GM23338 (cell line): Measurements from ENCODE around the gene GSTA2. TPM values are rescaled to one million over a fixed set of nuclear protein-coding genes. Genes with fewer than 3 reads are reported as not detected.
"Not testable (repeated sequence)": the region's sequence is repeated elsewhere in the genome, so short reads cannot be mapped to it uniquely, and the experiment has no call there.

Experiments used
- ATAC-seq: fragments of 200-7000 bp; cut with Tn5 transposase; 3 replicates; pipeline ENCODE4 v1.9.1; 2020
- DNase-seq: peaks from one replicate; pipeline ENCODE4 v3.0.0-alpha.2; 2015; ENCODE audit warnings: low spot score
- H2AFZ ChIP-seq: fragments of 200-600 bp; sonication (generic); 2 replicates; pipeline ENCODE4 v1.8.0; 2016; ENCODE audit warnings: antibody characterized with exemption, mild to moderate bottlenecking, moderate library complexity
- H3F3A ChIP-seq: fragments of 200-600 bp; sonication (generic); replicated peaks from 2 replicates; pipeline ENCODE4 v1.8.0; 2017; ENCODE audit warnings: antibody characterized with exemption, mixed run types, low read depth
- H3K27ac ChIP-seq: fragments of 200-600 bp; sonication (generic); 2 replicates; pipeline ENCODE4 v1.6.1; 2016; ENCODE audit warnings: low read depth
- H3K27me3 ChIP-seq: fragments of 200-600 bp; sonication (generic); 2 replicates; pipeline ENCODE4 v1.8.0; 2016; ENCODE audit warnings: mild to moderate bottlenecking, mixed run types, moderate library complexity; ENCODE audit not compliant: insufficient read depth
- H3K36me3 ChIP-seq: fragments of 200-600 bp; sonication (generic); 2 replicates; pipeline ENCODE4 v1.8.0; 2016; ENCODE audit warnings: mild to moderate bottlenecking; ENCODE audit not compliant: insufficient read depth
- H3K4me1 ChIP-seq: fragments of 200-600 bp; sonication (generic); 2 replicates; pipeline ENCODE4 v1.8.0; 2016; ENCODE audit warnings: mild to moderate bottlenecking, moderate library complexity; ENCODE audit not compliant: insufficient read depth
- H3K4me2 ChIP-seq: fragments of 200-600 bp; sonication (generic); 2 replicates; pipeline ENCODE4 v1.7.1; 2017; ENCODE audit warnings: mixed run types
- H3K4me3 ChIP-seq: fragments of 200-600 bp; sonication (generic); 2 replicates; pipeline ENCODE4 v1.6.1; 2016; ENCODE audit warnings: mixed run types
- H3K79me2 ChIP-seq: fragments of 200-600 bp; sonication (generic); replicated peaks from 2 replicates; pipeline ENCODE4 v1.8.0; 2017; ENCODE audit warnings: mild to moderate bottlenecking; ENCODE audit not compliant: insufficient read depth
- H3K9me2 ChIP-seq: fragments of 200-600 bp; sonication (generic); 2 replicates; pipeline ENCODE4 v1.8.0; 2017; ENCODE audit not compliant: insufficient read depth
- H4K20me1 ChIP-seq: fragments of 200-600 bp; sonication (generic); replicated peaks from 2 replicates; pipeline ENCODE4 v1.8.0; 2017; ENCODE audit warnings: mild to moderate bottlenecking; ENCODE audit not compliant: insufficient read depth
- H3K27ac Mint-ChIP-seq: 2 replicates; pipeline ENCODE4 v1.8.0; 2020; ENCODE audit warnings: inconsistent platforms, mild to moderate bottlenecking, moderate library complexity, mixed read lengths
- H3K27me3 Mint-ChIP-seq: 3 replicates; pipeline ENCODE4 v1.8.0; 2022; ENCODE audit warnings: low read depth, mild to moderate bottlenecking, moderate library complexity, mixed read lengths, inconsistent platforms; ENCODE audit not compliant: insufficient read depth, poor library complexity
- H3K36me3 Mint-ChIP-seq: 3 replicates; pipeline ENCODE4 v1.8.0; 2021; ENCODE audit warnings: low read depth, mild to moderate bottlenecking, inconsistent platforms, moderate library complexity, mixed read lengths
- H3K4me1 Mint-ChIP-seq: 3 replicates; pipeline ENCODE4 v1.8.0; 2020; ENCODE audit warnings: mild to moderate bottlenecking, inconsistent platforms, mixed read lengths
- H3K4me3 Mint-ChIP-seq: 3 replicates; pipeline ENCODE4 v1.8.0; 2021; ENCODE audit warnings: moderate library complexity, mild to moderate bottlenecking, inconsistent platforms, mixed read lengths
- H3K9me3 Mint-ChIP-seq: 3 replicates; pipeline ENCODE4 v1.8.0; 2020; ENCODE audit warnings: moderate library complexity, mild to moderate bottlenecking, inconsistent platforms, mixed read lengths
- CREB1 ChIP-seq: fragments of 250-450 bp; sonication (Bioruptor Pico); IDR thresholded peaks from 2 replicates; pipeline ENCODE4 v1.5.0; 2020; ENCODE audit warnings: low read depth, mild to moderate bottlenecking, moderate library complexity
- NANOG ChIP-seq: IDR thresholded peaks from 2 replicates; pipeline ENCODE4 v1.6.1; 2016; ENCODE audit warnings: antibody characterized with exemption, borderline replicate concordance
- ZNF114 ChIP-seq: fragments of 250-450 bp; sonication (Bioruptor Pico); IDR thresholded peaks from 2 replicates; pipeline ENCODE4 v1.5.0; 2020; ENCODE audit warnings: mild to moderate bottlenecking, moderate library complexity
- ZNF331 ChIP-seq: fragments of 250-450 bp; sonication (Bioruptor Pico); IDR thresholded peaks from 2 replicates; pipeline ENCODE4 v1.5.0; 2020; ENCODE audit warnings: low read depth, mild to moderate bottlenecking, moderate library complexity
- polyA plus RNA-seq: library from polyadenylated mRNA; unstranded; fragments of >200 nt; fragmentation: Nextera tagmentation; extraction: Ambion mirVana; gene quantifications from 2 replicates; pipeline ENCODE4 v1.2.1, GENCODE V29; 2016
- total RNA-seq: library from RNA; depleted of rRNA; stranded (reverse); fragments of >200 nt; shearing (Covaris generic); gene quantifications from 2 replicates; pipeline ENCODE4 v1.2.3, GENCODE V29; 2014
- TF ChIP-seq, protein P1 (sequence below): fragments of 250-450 bp; sonication (Bioruptor Pico); IDR thresholded peaks from 2 replicates; pipeline ENCODE4 v1.5.0; 2020; ENCODE audit warnings: mild to moderate bottlenecking, moderate library complexity
- TF ChIP-seq, protein P2 (sequence below): IDR thresholded peaks from one replicate; pipeline ENCODE4 v1.6.1; 2018; ENCODE audit warnings: antibody characterized with exemption; ENCODE audit not compliant: unreplicated experiment
- TF ChIP-seq, protein P3 (sequence below): IDR thresholded peaks from 2 replicates; pipeline ENCODE4 v1.6.1; 2016; ENCODE audit warnings: antibody characterized with exemption

The GSTA2 gene
- total and polyA plus RNA-seq, 2 experiments from 2014 or later, result not detected

DNA sequence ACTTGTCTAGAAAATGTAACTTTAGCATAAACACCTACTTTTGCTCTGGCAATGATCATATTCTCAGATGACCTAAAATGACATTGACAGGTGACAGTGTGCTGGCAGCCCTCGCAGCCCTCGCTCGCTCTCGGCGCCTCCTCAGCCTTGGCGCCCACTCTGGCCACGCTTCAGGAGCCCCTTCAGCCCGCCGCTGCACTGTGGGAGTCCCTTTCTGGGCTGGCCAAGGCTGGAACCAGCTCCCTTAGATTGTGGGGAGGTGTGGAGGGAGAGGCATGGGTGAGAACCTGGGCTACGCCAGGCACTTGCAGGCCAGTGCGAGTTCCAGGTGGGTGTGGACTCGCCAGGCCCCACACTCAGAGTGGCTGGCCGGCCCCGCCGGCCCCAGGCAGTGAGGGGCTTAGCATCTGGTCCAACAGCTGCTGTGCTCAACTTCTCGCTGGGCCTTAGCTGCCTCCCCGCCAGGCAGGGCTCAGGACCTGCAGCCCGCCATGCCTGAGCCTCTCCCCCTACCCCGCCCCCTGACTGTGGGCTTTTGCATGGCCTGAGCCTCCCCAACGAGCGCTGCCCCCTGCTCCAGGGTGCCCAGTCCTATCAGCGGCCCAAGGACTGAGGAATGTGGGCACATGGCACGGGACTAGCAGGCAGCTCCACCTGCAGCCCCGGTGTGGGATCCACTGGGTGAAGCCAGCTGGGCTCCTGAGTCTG lies 23.1 kb upstream of the GSTA2 start (continued):
- TF ChIP-seq, protein P1, sequence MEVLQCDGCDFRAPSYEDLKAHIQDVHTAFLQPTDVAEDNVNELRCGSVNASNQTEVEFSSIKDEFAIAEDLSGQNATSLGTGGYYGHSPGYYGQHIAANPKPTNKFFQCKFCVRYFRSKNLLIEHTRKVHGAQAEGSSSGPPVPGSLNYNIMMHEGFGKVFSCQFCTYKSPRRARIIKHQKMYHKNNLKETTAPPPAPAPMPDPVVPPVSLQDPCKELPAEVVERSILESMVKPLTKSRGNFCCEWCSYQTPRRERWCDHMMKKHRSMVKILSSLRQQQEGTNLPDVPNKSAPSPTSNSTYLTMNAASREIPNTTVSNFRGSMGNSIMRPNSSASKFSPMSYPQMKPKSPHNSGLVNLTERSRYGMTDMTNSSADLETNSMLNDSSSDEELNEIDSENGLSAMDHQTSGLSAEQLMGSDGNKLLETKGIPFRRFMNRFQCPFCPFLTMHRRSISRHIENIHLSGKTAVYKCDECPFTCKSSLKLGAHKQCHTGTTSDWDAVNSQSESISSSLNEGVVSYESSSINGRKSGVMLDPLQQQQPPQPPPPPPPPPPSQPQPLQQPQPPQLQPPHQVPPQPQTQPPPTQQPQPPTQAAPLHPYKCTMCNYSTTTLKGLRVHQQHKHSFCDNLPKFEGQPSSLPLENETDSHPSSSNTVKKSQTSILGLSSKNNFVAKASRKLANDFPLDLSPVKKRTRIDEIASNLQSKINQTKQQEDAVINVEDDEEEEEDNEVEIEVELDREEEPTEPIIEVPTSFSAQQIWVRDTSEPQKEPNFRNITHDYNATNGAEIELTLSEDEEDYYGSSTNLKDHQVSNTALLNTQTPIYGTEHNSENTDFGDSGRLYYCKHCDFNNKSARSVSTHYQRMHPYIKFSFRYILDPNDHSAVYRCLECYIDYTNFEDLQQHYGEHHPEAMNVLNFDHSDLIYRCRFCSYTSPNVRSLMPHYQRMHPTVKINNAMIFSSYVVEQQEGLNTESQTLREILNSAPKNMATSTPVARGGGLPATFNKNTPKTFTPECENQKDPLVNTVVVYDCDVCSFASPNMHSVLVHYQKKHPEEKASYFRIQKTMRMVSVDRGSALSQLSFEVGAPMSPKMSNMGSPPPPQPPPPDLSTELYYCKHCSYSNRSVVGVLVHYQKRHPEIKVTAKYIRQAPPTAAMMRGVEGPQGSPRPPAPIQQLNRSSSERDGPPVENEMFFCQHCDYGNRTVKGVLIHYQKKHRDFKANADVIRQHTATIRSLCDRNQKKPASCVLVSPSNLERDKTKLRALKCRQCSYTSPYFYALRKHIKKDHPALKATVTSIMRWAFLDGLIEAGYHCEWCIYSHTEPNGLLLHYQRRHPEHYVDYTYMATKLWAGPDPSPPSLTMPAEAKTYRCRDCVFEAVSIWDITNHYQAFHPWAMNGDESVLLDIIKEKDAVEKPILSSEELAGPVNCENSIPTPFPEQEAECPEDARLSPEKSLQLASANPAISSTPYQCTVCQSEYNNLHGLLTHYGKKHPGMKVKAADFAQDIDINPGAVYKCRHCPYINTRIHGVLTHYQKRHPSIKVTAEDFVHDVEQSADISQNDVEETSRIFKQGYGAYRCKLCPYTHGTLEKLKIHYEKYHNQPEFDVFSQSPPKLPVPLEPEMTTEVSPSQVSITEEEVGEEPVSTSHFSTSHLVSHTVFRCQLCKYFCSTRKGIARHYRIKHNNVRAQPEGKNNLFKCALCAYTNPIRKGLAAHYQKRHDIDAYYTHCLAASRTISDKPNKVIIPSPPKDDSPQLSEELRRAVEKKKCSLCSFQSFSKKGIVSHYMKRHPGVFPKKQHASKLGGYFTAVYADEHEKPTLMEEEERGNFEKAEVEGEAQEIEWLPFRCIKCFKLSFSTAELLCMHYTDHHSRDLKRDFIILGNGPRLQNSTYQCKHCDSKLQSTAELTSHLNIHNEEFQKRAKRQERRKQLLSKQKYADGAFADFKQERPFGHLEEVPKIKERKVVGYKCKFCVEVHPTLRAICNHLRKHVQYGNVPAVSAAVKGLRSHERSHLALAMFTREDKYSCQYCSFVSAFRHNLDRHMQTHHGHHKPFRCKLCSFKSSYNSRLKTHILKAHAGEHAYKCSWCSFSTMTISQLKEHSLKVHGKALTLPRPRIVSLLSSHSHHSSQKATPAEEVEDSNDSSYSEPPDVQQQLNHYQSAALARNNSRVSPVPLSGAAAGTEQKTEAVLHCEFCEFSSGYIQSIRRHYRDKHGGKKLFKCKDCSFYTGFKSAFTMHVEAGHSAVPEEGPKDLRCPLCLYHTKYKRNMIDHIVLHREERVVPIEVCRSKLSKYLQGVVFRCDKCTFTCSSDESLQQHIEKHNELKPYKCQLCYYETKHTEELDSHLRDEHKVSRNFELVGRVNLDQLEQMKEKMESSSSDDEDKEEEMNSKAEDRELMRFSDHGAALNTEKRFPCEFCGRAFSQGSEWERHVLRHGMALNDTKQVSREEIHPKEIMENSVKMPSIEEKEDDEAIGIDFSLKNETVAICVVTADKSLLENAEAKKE (CRISPR knock-in tag), result no peak
- TF ChIP-seq ZNF331 (no peak), CREB1 (no peak), NANOG (no peak), ZNF114 (CRISPR knock-in tag) (no peak)
- TF ChIP-seq, protein P2, sequence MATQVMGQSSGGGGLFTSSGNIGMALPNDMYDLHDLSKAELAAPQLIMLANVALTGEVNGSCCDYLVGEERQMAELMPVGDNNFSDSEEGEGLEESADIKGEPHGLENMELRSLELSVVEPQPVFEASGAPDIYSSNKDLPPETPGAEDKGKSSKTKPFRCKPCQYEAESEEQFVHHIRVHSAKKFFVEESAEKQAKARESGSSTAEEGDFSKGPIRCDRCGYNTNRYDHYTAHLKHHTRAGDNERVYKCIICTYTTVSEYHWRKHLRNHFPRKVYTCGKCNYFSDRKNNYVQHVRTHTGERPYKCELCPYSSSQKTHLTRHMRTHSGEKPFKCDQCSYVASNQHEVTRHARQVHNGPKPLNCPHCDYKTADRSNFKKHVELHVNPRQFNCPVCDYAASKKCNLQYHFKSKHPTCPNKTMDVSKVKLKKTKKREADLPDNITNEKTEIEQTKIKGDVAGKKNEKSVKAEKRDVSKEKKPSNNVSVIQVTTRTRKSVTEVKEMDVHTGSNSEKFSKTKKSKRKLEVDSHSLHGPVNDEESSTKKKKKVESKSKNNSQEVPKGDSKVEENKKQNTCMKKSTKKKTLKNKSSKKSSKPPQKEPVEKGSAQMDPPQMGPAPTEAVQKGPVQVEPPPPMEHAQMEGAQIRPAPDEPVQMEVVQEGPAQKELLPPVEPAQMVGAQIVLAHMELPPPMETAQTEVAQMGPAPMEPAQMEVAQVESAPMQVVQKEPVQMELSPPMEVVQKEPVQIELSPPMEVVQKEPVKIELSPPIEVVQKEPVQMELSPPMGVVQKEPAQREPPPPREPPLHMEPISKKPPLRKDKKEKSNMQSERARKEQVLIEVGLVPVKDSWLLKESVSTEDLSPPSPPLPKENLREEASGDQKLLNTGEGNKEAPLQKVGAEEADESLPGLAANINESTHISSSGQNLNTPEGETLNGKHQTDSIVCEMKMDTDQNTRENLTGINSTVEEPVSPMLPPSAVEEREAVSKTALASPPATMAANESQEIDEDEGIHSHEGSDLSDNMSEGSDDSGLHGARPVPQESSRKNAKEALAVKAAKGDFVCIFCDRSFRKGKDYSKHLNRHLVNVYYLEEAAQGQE, result no peak
- TF ChIP-seq, protein P3, sequence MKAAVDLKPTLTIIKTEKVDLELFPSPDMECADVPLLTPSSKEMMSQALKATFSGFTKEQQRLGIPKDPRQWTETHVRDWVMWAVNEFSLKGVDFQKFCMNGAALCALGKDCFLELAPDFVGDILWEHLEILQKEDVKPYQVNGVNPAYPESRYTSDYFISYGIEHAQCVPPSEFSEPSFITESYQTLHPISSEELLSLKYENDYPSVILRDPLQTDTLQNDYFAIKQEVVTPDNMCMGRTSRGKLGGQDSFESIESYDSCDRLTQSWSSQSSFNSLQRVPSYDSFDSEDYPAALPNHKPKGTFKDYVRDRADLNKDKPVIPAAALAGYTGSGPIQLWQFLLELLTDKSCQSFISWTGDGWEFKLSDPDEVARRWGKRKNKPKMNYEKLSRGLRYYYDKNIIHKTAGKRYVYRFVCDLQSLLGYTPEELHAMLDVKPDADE, result no peak

DNA sequence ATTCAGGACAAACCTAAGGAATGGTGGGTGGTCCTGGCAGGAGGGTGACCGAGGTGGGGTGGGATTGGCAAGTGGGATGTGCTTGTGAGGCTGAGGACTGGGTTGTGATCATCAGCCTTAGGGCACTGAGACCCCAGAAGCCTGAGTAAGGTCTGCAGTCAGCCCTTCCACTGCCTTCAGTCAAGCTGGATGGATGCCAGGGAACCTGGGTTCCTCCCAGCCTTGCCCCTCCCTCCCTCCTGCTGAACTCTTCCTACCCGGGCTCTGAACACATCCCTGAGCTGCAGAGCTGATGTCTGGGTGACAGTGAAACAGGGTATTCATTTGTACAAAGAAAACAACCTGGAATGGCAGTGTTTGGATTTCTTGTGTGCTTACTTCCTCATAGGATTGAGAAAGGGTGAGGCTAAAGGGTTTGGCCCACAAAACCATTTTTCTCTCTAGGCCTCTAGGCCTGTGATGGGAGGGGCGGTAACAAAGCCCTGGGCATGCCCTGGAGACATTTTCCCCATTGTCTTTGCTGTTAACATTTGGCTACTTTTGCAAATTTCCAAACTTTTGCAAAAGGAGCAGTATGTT lies 19.5 kb upstream of the GSTA2 start:
- H3K27me3 ChIP-seq, H3F3A ChIP-seq, H3K27ac ChIP-seq, H3K36me3 Mint-ChIP-seq, H3K4me3 Mint-ChIP-seq, H3K27me3 Mint-ChIP-seq, H3K27ac Mint-ChIP-seq, H3K79me2 ChIP-seq, H3K36me3 ChIP-seq, H3K4me1 Mint-ChIP-seq, H3K4me2 ChIP-seq, DNase-seq, H3K4me1 ChIP-seq, H2AFZ ChIP-seq, H4K20me1 ChIP-seq, H3K9me2 ChIP-seq, ATAC-seq, H3K4me3 ChIP-seq: not testable (repeated sequence)
- H3K9me3 Mint-ChIP-seq, result peaks cover 23% of the 10 kb centered on the region

DNA sequence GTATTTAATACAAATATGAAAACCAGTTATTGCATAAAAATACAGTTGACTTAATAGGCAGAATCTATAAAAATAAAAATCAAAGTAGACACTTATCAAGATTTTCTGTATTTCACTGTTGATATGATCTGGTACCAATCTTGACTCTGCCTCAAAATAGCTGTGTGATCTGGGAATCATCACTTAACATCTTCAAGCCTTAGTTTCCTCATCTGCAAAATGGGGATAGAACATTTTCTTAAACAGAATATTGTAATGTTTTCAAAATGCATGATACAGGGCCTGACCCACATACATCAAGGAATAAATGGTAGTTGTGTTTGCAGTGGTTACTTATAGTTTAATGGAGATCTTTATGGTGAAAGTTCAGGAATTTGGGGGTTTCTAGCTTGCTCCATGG lies 18.9 kb upstream of the GSTA2 start:
- H3K27ac ChIP-seq, H3K4me1 ChIP-seq, H3F3A ChIP-seq, H3K4me2 ChIP-seq, H3K4me3 ChIP-seq, H3K36me3 Mint-ChIP-seq, H3K9me2 ChIP-seq, H3K4me3 Mint-ChIP-seq, H3K4me1 Mint-ChIP-seq, H2AFZ ChIP-seq, H3K27me3 ChIP-seq, H3K27ac Mint-ChIP-seq, H4K20me1 ChIP-seq, H3K36me3 ChIP-seq, ATAC-seq, H3K27me3 Mint-ChIP-seq, H3K79me2 ChIP-seq, DNase-seq: not testable (repeated sequence)
- peaks cover 23% of the 10 kb centered on the region for H3K9me3 Mint-ChIP-seq
